Choroid plexus epithelial cell (primary cell): ENCODE data around the gene RAB4B.
"Not testable (repeated sequence)": the region's sequence is repeated elsewhere in the genome, so short reads cannot be mapped to it uniquely, and the experiment has no call there.

Experiments
- DNase-seq: peaks from one replicate; pipeline ENCODE4 v3.0.0-alpha.2; 2010; ENCODE audit warnings: low read depth
- H3K4me3 ChIP-seq: 2 replicates; pipeline ENCODE4 v1.5.1; 2011; ENCODE audit warnings: low read depth, mild to moderate bottlenecking, control low read depth, low read length, moderate library complexity
- CTCF ChIP-seq: conservative IDR thresholded peaks from 2 replicates; pipeline ENCODE4 v1.5.1; 2011; ENCODE audit warnings: low read depth, mild to moderate bottlenecking, control low read depth, inconsistent platforms, low read length, moderate library complexity

RAB4B gene

GRCh38 chr19:40783711-40784110, 5.7 kb downstream of the RAB4B start:
- no peak for TF ChIP-seq CTCF

GRCh38 chr19:40784146-40784545, 6.1 kb downstream of the RAB4B start:
- not testable (repeated sequence) for H3K4me3 ChIP-seq, DNase-seq

More at GRCh38 chr19:40783711-40784110, 5.7 kb downstream of the RAB4B start:
- H3K4me3 ChIP-seq, result no peak overlapping the region
- no peak for DNase-seq

- DNase-seq, result no peak
- H3K4me3 ChIP-seq, result no peak overlapping the region
- no peak for TF ChIP-seq CTCF
Measured at GRCh38 chr19:40785526-40785925, 7.5 kb downstream of the RAB4B start.

GRCh38 chr19:40786060-40787037, 8.3 kb downstream of the RAB4B start:
- no peak for TF ChIP-seq CTCF
- no peak for DNase-seq
- H3K4me3 ChIP-seq, result no peak overlapping the region

GRCh38 chr19:40791349-40791748, 13.3 kb downstream of the RAB4B start:
- TF ChIP-seq CTCF, result no peak
- no peak for DNase-seq
- H3K4me3 ChIP-seq, result no peak overlapping the region

GRCh38 chr19:40791996-40792395, 13.9 kb downstream of the RAB4B start:
- H3K4me3 ChIP-seq, result no peak overlapping the region
- DNase-seq, result no peak
- no peak for TF ChIP-seq CTCF

GRCh38 chr19:40797166-40797962, 19.3 kb downstream of the RAB4B start:
- DNase-seq, result no peak
- H3K4me3 ChIP-seq, result no peak overlapping the region
- TF ChIP-seq CTCF, result no peak
